CD4-positive, alpha-beta T cell treated with Interferon alpha-2 for 1 hour (primary cell): ENCODE data around the gene CTF1.
"Not testable (repeated sequence)": the region's sequence is repeated elsewhere in the genome, so short reads cannot be mapped to it uniquely, and the experiment has no call there.

Experiments
- DNase-seq, 2 donors: peaks; one replicate each; pipeline ENCODE4 v3.0.0-alpha.2; 2020 to 2022

Gene CTF1, protein sequence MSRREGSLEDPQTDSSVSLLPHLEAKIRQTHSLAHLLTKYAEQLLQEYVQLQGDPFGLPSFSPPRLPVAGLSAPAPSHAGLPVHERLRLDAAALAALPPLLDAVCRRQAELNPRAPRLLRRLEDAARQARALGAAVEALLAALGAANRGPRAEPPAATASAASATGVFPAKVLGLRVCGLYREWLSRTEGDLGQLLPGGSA

DNA sequence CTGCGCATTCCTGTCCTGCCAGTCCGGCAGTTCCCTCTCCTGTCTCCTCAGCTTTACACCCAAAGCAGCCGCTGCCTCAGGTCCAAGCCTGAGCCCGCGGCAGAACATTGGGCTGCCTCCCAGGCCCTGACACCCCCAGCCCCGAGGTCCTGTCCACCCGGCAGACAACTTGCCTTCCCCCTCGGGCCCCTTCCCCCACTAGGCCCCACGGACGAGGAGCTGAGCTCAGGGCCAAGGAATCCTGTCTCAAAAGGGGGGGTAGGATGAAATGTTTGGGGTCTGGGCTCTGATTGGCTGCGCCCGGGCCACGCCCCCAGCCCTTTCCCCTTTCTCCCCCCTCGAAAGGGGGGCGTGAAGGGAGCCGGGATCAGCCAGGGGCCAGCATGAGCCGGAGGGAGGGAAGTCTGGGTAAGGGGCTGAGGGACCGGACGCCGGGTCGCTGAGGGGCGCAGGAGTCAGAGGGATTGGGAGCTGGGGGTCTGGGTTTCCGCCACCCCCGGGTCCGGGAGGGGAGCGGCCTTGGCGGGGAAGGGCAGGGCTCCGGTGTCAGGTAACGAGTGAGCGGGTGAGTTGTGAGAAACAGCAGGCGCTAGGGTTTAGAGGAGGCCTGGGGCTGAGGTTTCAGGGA lies at the start of gene CTF1:
Gene CTF1, plus strand, starts transcription at position 354 of the 628 bp plus-strand sequence. Its CDS starts 30 bp downstream, at position 384.
- no peak for DNase-seq

DNA sequence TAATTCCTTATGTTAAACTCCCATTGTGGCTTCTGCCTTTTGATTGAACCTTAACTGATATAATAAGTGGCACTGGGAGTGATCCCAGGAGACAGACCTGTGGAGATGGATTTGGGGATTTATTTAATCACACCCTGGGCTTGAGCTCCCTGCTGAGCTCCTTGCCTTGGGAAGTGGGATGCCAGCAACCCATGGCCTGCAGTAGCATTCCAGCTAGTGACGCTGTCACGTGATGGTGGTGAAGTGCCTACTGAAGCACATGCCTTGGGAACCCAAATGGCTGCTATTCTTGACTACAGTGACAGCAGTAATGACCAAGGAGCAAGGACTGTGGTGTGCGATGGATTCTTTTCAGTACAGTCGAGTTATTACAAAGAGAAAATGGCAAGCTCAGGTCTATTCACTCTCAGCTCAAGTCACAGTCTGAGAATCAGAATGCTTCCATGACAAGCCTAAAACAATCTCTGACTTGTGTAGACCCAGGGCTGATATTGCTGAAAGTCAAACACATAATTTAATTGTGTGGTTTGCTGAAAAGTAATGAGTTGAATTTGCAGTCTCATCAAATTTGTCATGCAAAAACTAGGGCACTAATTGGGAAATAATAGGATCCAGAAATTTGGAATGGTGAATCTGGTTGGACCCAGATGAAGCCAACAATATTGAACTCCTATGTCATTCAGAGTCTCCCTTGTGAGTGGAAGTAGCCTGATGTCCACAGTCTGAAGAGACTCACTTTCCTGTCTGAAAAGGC lies 49.6 kb upstream of the CTF1 start:
- no peak for DNase-seq

DNA sequence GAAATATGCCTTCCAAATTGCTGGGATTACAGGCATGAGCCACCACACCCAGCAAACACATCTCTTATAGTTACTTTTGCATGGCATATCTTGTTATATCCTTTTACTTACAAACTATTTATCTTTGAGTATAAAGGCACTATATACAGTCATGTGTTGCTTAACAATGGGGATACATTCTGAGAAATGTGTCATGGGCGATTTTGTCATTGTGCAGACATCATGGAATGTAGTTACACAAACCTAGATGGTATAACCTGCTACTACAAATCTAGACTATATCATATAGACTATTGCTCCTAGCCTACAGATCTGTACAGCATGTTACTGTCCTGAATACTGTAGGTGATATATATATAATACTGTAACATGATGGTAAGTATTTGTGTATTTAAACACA lies 46.2 kb upstream of the CTF1 start:
- no peak for DNase-seq

DNA sequence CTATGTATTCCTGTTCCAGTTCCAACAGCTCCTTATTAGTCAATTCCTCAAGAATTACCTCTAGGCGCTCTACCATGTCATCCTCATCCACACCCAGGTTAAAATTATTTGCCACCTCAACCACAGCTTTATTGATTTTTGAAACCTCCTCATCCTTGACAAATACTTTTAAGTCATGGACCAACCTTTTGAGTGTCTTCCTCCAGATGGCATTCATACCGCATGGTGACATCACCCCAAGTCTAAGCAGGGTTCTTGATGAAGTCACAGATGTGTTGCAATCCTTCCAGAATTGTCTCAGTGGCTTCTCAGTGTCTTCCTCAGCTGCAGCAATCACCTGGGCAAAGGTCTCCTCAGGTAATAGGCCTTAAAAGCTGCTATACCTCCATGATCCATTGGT lies 42.7 kb upstream of the CTF1 start:
- no peak for DNase-seq

DNA sequence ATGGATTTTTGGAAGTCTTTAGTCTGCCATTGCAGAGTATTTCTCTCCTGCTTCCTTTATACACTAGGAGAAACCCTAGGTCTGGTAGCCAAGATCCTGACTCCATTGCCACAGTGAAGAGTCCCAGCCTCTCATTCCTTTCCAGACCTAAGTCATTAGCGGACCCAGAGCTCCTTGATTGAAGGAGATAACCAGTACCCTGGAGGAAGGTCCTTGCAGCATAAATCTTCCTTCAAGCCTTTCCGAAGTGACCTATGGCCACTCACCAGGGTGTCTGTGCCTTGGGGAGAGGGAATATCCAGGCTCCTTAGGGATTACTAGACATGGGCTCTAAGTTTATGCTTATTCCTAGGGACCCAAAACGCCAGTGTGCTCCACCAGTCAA lies 38.3 kb upstream of the CTF1 start:
- DNase-seq = no peak

DNA sequence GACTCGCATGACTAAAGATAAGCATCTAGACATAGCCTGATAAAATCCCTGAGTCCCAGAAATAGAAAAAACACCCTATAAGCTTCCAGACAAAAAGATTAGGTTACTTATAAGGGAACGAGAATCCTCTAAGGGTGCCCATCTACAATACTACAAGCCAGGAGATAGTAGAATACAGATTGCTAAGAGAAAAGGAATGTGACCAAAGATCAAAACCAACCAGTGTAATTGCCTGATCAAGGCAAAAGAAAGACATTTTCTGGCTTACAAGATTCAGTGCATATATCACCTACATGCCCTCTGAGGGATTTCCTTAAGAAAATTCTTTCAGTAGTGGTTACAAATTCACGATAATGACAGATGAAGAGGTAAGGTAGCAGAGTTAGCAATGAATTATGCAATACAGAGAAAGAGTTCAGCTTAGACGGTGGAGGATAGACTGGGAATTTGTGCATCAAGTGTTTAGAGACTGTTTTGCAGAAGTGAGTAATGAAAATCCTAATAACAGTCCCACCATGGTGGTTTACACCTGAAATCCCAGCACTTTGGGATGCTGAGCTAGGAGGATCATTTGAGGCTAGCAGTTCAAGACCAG lies 37.5 kb upstream of the CTF1 start:
- DNase-seq = no peak

DNA sequence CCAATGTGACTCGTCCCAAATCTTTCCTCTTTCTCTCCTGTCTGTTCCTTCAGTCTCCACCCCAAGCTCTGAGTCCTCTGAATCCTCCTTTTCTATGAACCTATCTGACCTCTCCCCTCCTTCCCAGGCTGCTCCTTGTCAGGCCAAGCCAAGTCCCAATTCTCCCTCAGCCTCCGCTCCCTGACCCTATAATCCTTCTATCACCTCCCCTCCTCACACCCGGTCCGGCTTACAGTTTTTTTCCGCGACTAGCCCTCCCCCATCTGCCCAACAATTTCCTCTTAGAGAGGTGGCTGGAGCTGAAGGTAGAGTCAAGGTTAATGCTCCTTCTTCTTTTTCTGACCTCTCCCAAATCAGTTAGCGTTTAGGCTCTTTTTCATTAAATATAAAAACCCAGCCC lies 35.7 kb upstream of the CTF1 start:
- not testable (repeated sequence) for DNase-seq

DNA sequence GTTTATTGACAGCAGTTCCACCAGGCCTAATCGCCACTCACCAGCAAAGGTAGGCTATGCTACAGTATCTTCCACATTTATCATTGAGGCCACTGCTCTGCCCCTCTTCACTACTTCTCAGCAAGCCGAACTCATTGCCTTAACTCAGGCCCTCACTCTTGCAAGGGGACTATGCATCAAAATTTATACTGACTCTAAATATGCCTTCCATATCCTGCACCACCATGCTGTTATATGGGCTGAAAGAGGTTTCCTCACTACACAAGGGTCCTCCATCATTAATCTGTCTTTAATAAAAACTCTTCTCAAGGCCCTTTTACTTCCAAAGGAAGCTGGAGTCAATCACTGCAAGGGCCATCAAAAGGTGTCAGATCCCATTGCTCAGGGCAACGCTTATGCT lies 33.2 kb upstream of the CTF1 start:
- DNase-seq = not testable (repeated sequence)

DNA sequence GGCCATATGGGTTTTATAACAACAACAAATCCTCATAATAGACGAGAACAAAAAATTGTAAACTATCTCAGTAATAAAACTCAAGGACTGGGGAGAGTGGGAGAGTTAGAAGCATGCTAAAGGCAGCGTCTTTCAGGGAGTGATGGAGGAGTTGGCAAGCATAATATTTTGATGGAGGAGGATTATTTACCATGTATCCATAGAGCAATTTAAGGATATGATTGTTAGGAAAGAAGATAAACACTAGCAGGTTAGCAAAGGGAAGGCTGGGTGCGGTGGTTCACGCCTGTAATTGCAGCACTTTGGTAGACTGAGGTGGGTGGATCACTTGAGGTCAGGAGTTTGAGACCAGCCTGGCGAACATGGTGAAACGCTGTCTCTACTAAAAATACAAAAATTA lies 30.4 kb upstream of the CTF1 start:
- no peak for DNase-seq

DNA sequence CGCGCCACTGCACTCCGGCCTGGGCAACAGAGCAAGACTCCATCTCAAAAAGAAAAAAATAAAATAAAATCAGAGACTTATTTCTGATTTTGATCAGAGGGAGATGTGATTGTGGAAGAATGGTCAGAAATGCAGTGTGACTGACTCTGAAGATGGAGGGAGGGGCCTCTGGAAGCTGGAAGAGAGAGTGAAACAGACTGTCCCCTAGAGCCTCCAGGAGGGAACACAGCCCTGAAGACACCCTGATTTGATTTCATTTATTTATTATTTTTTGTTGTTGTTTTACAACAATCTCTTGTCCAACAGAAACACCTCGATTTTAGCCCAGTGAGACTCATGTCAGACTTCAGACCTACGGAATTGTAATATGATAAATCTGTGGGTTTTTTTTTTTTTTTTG lies 28.7 kb upstream of the CTF1 start:
- no peak for DNase-seq

DNA sequence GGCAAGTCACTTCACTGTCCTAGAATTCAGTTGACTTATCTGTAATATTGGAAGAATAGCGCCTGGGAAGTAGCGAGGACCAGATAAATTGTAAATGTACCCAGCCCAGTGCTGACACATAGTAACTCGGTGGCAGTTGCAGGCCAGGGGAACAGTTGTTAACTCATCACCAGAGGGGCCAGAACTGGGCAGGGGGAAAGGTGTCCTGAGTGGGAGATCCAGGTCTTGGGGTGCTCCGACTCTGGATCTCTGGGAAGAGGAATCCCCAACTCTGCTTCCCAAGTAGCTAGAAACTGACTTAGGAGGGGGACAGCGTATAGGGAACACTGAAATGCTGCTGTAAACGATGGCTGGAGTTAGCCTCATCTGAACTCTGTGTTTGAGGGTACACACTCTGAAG lies 25.5 kb upstream of the CTF1 start:
- DNase-seq = no peak

DNA sequence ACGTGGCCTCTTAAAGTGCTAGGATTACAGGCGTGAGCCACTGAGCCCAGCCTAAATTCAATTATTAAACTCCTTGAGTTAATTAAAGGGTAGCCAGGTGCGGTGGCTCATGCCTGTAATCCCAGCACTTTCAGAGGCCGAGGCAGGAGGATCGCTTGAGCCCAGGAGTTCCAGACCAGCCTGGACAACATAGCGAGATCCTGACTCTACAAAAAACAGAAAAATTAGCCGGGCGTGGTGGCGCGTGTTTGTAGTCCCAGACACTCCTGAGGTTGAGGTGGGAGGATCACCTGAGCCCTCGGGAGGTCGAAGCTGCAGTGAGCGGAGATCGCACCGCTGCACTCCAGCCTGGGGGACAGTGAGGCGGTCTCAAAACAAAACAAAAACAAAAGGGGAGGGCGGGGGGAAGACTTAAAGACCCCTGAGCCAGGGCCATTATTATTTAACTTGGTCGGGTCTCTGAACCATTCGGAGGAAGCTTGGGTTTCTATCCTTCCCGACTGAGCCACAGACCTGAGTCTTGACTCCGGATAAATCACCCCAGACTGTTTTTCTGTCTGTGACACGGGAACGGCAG lies 22.1 kb upstream of the CTF1 start:
- no peak for DNase-seq

DNA sequence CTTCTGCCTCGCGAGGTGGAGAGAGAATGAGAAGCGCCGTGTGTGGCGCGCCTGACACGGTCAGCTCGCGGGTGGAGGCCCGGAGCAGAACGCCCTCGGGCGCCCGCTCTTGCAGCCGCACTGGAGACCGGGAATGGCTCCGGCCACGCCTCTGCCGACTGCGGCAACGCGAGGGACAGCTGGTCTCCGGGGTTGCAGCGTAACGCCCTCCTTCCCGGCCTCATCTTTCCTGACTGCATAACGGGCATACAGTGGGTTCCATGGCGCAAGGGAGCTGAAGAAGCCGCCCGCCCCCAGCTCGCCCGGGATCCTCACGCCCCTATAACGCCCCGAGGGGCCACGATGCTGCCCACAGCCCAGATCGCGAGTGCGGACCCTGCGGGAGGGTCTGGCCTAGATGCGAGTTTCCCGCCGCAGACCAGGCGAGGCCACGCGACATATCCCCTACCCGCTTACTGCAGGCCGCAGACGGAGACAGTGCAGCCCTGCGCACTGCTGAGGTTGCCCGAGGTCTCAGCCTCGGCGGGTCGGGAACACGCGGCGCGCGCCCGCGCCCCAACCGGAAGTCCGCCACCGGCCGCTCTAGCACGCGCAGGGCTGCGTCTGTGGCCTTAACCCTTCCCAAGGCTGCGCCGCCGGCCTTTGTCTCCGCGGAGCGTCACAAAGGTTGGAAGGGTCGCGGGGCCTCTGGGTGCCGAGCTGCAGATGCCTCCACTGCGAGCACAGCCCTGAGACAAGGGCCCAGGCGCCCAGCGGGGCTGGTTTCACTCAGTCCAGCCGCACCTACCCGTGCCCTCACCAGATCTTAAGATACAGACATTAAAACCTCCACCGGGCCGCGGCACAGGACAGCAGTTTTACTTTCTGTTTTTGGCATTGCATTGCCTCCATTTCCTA lies 21.3 kb upstream of the CTF1 start:
- peak; percentile 88 to 92 for DNase-seq

DNA sequence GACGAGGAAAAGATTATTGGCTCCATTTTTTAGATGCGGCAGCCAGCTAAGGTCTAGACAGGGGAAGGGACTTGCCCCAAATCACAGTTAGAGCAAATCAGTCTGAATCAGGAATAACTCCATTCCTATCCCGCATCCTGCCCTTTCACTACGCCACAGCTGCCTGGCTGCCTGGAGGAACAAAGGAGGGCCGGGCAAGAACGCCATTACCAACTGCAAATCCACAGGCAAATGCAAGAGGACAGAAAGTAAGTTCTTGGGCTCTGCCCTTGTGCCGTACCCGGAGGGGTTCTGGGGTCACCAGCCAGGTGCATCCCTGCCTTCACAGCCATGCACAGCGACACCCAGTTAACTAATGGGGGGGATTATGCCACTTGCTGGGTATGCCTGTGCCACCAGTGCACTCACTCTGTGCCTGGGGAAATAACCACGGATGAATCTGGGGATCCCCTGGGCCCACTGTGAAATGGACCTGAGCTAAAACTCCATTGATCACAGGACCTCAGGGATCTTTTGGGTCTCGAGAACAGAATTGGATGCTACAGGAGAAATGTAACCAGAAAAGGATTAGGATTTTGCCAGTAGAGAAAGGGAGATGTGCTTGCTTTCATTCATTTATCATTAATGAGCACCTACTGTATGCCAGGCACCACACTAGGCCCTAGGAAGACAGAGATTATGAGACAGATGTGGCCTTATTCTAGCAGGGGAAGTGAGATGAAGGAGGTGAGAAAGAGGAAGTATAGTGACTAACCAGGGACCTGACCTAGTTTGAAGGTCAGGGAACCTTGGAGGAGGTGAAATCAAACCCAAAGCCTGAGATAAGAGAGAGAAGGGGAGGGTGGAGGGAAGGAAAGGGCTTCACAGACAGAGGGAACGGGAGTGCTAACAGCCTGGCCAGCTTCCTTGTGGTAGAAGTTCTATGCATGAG lies 20.3 kb upstream of the CTF1 start:
- peak; percentile 12 to 54 for DNase-seq

DNA sequence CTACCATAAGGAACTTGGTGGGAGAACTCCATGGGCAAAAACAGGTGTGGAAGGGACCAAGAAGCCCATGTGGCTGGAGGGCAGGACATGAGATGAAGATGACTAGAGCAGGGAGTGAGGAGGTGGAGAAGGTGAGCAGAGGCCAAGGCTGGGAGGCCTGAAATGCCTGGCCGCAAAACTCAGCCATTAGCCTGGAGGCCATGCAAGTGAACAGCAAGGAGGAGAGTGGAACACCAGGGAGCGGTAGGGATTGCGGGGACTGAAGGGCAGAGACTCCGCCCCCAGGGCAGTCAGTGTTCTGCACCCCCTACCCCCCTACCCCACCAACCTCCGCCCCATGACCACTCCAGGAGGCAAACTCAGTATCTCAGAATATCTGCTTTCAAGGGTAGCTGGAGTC lies 19.5 kb upstream of the CTF1 start:
- no peak for DNase-seq

DNA sequence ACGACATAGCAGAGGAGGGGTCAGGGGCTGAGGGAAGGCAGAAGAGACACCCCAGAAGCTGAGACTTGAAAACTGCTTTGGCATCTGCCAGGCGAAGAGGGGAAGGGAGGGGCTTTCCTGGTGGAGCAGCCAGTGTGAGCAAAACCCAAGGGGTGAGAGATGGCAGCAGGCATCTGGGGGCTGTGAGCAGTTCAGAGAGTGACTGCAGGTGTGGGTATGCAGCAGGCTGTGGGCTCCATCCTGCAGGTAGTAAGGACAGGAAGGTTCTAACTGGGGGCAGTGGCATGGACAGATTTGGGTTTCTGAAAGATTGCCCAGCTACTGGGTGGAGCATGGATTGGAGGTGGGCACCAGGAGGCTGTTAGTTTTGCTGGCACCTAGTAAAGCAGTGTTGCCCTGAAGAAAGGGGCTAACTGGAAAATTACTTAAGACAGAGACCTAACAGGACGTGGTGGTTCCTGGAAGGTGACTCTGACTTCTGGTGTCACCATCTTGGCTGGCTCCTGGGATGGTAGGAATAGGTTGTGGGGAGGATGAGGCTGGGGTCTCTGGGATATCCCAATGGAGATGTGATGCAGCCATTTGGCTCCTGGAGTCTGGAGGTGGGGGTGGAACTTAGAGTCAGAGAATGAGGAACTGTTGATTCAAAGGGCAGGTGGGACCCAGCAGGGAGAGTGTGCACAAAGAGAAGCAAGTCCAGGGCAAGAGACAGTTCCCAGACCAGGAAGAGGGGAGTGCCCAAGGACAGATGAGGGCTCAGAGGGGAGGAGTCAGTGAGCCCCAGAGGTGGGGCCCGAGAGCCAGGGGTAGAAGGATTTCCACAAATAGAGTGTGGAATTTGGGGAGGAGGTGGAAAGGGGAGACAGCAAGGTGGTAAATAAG lies 13.7 kb upstream of the CTF1 start:
- DNase-seq = no peak

DNA sequence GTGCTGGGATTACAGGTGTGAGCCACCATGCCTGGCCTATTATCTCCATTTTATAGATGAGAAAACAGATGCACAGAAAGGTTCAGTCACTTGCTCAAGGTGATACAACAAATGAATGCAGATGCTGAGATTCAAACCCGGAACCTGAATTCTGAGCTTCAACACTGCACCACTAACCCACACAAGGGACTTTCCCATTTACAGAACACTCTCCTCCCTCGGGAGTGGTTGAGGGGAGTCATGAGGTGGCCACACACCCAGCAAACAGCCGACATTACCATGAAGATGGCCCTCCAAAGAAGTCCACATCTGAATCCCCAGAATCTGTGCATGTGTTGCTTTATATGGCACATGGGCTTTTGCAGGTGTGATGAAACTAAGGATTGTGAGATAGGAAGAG lies 11.7 kb upstream of the CTF1 start:
- DNase-seq = no peak

DNA sequence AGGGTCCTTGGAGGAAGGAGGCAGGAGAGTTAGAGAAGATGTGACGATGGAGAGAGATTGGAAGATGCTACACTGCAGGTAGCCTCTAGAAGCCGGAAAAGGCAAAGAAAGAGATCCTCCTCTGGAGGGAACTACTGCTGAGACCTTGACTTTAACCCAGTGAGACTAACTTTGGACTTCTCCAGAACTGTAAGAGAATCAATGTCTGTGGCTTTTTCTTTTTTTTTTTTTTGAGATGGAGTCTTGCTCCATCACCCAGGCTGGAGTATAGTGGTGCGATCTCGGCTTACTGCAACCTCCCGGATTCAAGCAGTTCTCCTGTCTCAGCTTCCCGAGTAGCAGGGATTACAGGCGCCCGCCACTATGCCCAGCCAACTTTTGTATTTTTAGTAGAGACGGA lies 11.2 kb upstream of the CTF1 start:
- no peak for DNase-seq

DNA sequence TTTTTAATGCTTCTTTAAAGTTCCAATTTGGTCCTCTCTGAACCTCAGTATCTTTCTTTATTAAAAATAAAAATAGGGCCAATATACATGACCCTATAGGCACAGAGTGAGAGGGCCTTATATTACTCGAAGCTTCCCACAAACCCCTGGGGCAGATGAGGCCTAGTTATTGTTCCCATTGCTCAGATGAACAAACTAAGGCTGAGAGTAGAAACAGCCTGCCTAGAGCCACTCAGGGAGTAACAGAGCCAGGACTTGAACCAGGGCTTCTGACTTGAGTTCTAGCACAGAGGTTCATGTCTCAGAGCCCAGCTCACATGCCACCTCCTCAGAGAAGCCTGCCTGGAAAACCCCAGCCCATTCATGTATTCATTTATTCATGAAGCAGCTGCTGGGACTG lies 10.3 kb upstream of the CTF1 start:
- no peak for DNase-seq

DNA sequence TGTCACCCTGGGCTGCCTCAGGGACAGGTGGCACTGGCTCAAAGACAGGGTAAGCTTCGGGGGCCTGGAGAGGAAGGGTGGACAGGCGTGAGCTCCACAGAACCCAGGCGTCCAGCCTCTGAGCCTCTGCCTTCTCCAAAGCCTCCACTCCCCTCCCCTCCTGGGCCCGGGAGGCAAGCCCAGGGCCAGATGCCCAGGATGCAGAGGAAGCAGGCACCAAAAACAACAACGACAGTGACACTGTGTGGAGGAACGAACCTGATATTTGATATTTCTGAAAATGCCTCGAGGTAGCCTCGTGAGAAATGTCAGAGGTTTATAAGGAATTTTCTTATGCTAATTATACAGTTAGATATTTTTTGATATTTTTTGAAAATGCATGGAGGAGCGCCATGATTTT lies 8.5 kb upstream of the CTF1 start:
- no peak for DNase-seq
